GM23248 (cell line): ENCODE measurements around the gene GAB3. TPM values are rescaled to one million over a fixed set of nuclear protein-coding genes. Genes with fewer than 3 reads are reported as not detected.

Experiments
- DNase-seq: peaks from one replicate; pipeline ENCODE4 v3.0.0-alpha.2; 2015
- H2AFZ ChIP-seq: fragments of 200-600 bp; sonication (generic); 2 replicates; pipeline ENCODE4 v1.6.1; 2016; ENCODE audit warnings: antibody characterized with exemption
- H3F3A ChIP-seq: fragments of 200-600 bp; sonication (generic); 2 replicates; pipeline ENCODE4 v1.6.1; 2016; ENCODE audit warnings: mild to moderate bottlenecking, antibody characterized with exemption, mixed run types; ENCODE audit not compliant: insufficient read depth
- H3K27ac ChIP-seq: fragments of 200-600 bp; sonication (generic); 2 replicates; pipeline ENCODE4 v1.5.1; 2016; ENCODE audit warnings: mild to moderate bottlenecking
- H3K27me3 ChIP-seq: fragments of 200-600 bp; sonication (generic); replicated peaks from 2 replicates; pipeline ENCODE4 v1.6.1; 2016; ENCODE audit warnings: mild to moderate bottlenecking; ENCODE audit not compliant: insufficient read depth
- H3K36me3 ChIP-seq: fragments of 200-600 bp; sonication (generic); 2 replicates; pipeline ENCODE4 v1.6.1; 2016; ENCODE audit warnings: low read depth, mild to moderate bottlenecking
- H3K4me1 ChIP-seq: fragments of 200-600 bp; sonication (generic); 2 replicates; pipeline ENCODE4 v1.6.1; 2016; ENCODE audit warnings: mild to moderate bottlenecking; ENCODE audit not compliant: insufficient read depth
- H3K4me2 ChIP-seq: fragments of 200-600 bp; sonication (generic); one replicate; pipeline ENCODE4 v1.6.1; 2016; ENCODE audit warnings: mild to moderate bottlenecking; ENCODE audit not compliant: unreplicated experiment
- H3K4me3 ChIP-seq: fragments of 200-600 bp; sonication (generic); 2 replicates; pipeline ENCODE4 v1.5.1; 2016; ENCODE audit warnings: mild to moderate bottlenecking
- H3K79me2 ChIP-seq: fragments of 200-600 bp; sonication (generic); 2 replicates; pipeline ENCODE4 v1.6.1; 2016; ENCODE audit warnings: mild to moderate bottlenecking; ENCODE audit not compliant: insufficient read depth
- H3K9ac ChIP-seq: fragments of 200-600 bp; sonication (generic); 2 replicates; pipeline ENCODE4 v1.6.1; 2016; ENCODE audit warnings: mild to moderate bottlenecking
- H3K9me2 ChIP-seq: fragments of 200-600 bp; sonication (generic); 2 replicates; pipeline ENCODE4 v1.6.1; 2016; ENCODE audit warnings: mixed run types, mild to moderate bottlenecking, moderate library complexity; ENCODE audit not compliant: insufficient read depth
- H3K9me3 ChIP-seq: fragments of 200-600 bp; sonication (generic); one replicate; pipeline ENCODE4 v1.6.1; 2017; ENCODE audit warnings: low read depth
- H4K20me1 ChIP-seq: fragments of 200-600 bp; sonication (generic); 2 replicates; pipeline ENCODE4 v1.6.0; 2016; ENCODE audit not compliant: insufficient read depth
- EZH2 ChIP-seq: fragments of 200-600 bp; sonication (generic); IDR thresholded peaks from 2 replicates; pipeline ENCODE4 v1.6.1; 2018; ENCODE audit warnings: antibody characterized with exemption, mild to moderate bottlenecking; ENCODE audit not compliant: insufficient read depth, poor library complexity, severe bottlenecking
- EZH2phosphoT487 ChIP-seq: fragments of 200-600 bp; sonication (generic); IDR thresholded peaks from 2 replicates; pipeline ENCODE4 v1.6.1; 2018; ENCODE audit warnings: antibody characterized with exemption, moderate library complexity, mild to moderate bottlenecking, low read depth; ENCODE audit not compliant: insufficient read depth
- WGBS, 2 experiments: methylation state at CpG; one replicate each; pipeline ENCODE4 v1.1.6; 2015 to 2017; ENCODE audit warnings: low lambda C conversion rate in 2 of 2, low coverage in 1 of 2; ENCODE audit errors: missing lambda C conversion rate in 2 of 2; 5-methylcytosine and 5-hydroxymethylcytosine counted together
- in situ Hi-C: fragments of 300-500 bp; cut with MboI; formaldehyde crosslinking; loops from 2 replicates; pipeline ENCODE4 v1.15.0; 2020
- polyA plus RNA-seq: library from polyadenylated mRNA; unstranded; fragments of >200 nt; fragmentation: Nextera tagmentation; extraction: Ambion mirVana; gene quantifications from 2 replicates; pipeline ENCODE4 v1.2.1, GENCODE V29; 2016
- total RNA-seq: library from RNA; depleted of rRNA; stranded (reverse); fragments of >200 nt; shearing (Covaris generic); gene quantifications from 2 replicates; pipeline ENCODE4 v1.2.3, GENCODE V29; 2014

Gene GAB3
- total and polyA plus RNA-seq, 2 experiments from 2014 or later, result 0.76 to 1.0 TPM

GRCh38 chrX:154749856-154750255 is 1.0 kb downstream of the GAB3 start:
- Histone ChIP-seq H3K27ac (no peak overlapping the region), H3K4me3 (peak overlapping the region; percentile 68), H3K4me2 (peak overlapping the region; percentile 52), H3K9me2 (no peaks in the 10 kb centered on the region), H3K4me1 (no peaks in the 10 kb centered on the region), H3F3A (peaks cover 12% of the 10 kb centered on the region), H3K9me3 (no peaks in the 10 kb centered on the region), H3K36me3 (no peaks in the 10 kb centered on the region), H2AFZ (peak overlapping the region; percentile 76; the same call in 1 of the 2 replicates), H3K27me3 (no peaks in the 10 kb centered on the region), H3K9ac (no peak overlapping the region), H3K79me2 (no peaks in the 10 kb centered on the region), H4K20me1 (no peaks in the 10 kb centered on the region)
- DNase-seq, result peak; percentile 44
- in situ Hi-C loops, result no loop called here
- TF ChIP-seq EZH2, result no peak
- no peak for TF ChIP-seq EZH2phosphoT487
- WGBS, 2 experiments, result 7 to 14% methylated on average over 6 of the region's 6 CpGs

DNA sequence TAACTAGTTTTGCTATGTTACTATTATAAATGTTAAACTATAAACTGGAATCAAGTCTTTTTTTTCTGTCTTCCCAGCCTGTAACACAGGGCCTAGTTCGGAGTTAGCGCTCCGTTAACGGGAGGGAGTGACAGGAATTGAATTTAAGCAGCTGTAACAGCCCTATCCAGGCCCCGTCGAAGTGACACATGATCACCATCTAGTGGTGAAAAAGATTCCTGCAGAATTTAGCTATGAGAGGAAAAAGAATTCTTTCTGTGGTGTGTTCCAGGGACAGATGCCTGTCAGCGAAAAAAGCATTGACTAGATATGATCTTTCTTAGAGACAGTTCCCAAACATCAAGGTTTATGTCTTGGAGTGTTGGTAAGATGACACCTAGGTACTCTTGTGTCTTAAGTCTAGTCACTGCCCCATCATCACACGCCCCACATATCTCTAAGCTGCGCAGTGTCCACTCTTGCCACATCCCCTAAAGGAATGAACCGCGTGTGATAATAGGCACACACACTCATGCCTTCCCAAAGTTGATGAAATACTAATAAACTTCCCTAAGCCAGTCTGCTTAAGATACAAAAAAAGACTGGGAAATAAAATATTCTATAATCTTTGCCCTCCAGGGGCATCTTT is 2.1 kb downstream of the GAB3 start:
- H3K9ac ChIP-seq, result no peak overlapping the region
- no peaks in the 10 kb centered on the region for H3K79me2 ChIP-seq
- peaks cover 12% of the 10 kb centered on the region for H3F3A ChIP-seq
- H3K27me3 ChIP-seq, result no peaks in the 10 kb centered on the region
- no peak overlapping the region; the same call in 1 of the 2 replicates for H3K4me3 ChIP-seq
- 36 to 37% methylated on average over 11 of the region's 11 CpGs for WGBS, 2 experiments
- no peaks in the 10 kb centered on the region for H3K36me3 ChIP-seq
- H3K9me2 ChIP-seq, result no peaks in the 10 kb centered on the region
- H3K4me1 ChIP-seq, result no peaks in the 10 kb centered on the region
- in situ Hi-C loops, result no loop called here
- no peak for TF ChIP-seq EZH2phosphoT487
- TF ChIP-seq EZH2, result no peak
- peak; percentile 61 for DNase-seq
- H3K9me3 ChIP-seq, result no peaks in the 10 kb centered on the region
- no peak overlapping the region for H3K4me2 ChIP-seq
- no peak overlapping the region for H3K27ac ChIP-seq
- H2AFZ ChIP-seq, result peak overlapping the region; percentile 79
- H4K20me1 ChIP-seq, result no peaks in the 10 kb centered on the region

DNA sequence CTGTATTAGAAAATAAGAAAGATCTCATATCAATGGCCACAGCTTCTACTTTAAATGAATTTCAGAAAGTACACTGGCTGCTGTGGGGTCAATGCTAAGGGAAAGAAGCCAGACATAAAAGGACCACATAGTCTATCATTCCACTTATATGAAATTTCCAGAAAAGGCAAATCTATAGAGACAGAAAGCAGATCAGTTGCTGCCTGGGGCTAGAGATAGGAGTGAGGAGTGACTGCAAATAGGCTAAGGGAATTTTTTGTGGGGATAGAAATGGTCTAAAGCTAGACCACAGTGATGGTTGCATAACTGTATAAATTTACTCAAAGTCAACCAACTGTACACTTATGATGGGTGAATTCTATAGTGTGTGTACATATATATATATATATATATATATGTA is 8.3 kb downstream of the GAB3 start:
- no peak overlapping the region for H3K4me3 ChIP-seq
- H3K27ac ChIP-seq, result no peak overlapping the region
- in situ Hi-C loops, result no loop called here
- no peaks in the 10 kb centered on the region for H3K9me3 ChIP-seq
- H3K27me3 ChIP-seq, result no peaks in the 10 kb centered on the region
- no peaks in the 10 kb centered on the region for H4K20me1 ChIP-seq
- H3K36me3 ChIP-seq, result no peaks in the 10 kb centered on the region
- no peaks in the 10 kb centered on the region for H3K9me2 ChIP-seq
- H3F3A ChIP-seq, result peaks cover 11% of the 10 kb centered on the region
- TF ChIP-seq EZH2 (no peak), EZH2phosphoT487 (no peak)
- peaks cover 9% of the 10 kb centered on the region for H3K4me1 ChIP-seq
- H3K4me2 ChIP-seq, result no peak overlapping the region
- no peak overlapping the region for H3K9ac ChIP-seq
- H3K79me2 ChIP-seq, result no peaks in the 10 kb centered on the region
- no peak for DNase-seq
- no peak overlapping the region for H2AFZ ChIP-seq

DNA sequence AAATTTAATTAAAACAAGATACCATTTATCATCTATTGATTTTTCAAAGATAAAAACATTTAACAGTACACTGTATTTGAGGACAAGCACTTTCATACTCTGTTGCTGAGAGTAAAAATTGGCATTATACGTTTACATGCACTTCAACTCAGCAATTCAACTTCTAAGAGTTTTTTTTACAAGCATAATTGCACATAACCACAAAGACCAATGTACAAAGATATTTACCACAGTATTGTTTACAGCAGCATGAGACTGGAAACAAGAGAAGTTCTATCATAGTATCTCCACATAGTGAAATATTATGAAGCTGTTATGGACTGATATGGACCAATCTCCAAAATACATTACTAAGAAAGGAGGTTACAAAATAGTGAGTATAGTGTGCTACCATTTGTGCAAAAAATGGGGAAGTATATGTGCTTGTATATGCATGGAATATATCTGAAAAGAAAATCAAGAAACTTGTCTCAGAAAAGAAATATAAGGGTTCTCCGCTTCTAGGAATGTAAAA is 10.9 kb downstream of the GAB3 start:
- TF ChIP-seq EZH2, result no peak
- no peak for TF ChIP-seq EZH2phosphoT487
- Histone ChIP-seq H3K9me3 (no peaks in the 10 kb centered on the region), H3K4me2 (no peak overlapping the region), H3K36me3 (no peaks in the 10 kb centered on the region), H3F3A (peaks cover 24% of the 10 kb centered on the region), H2AFZ (no peak overlapping the region), H3K27ac (no peak overlapping the region), H3K9ac (no peak overlapping the region), H3K79me2 (no peaks in the 10 kb centered on the region), H3K4me3 (no peak overlapping the region), H3K27me3 (no peaks in the 10 kb centered on the region), H3K9me2 (no peaks in the 10 kb centered on the region), H3K4me1 (peaks cover 27% of the 10 kb centered on the region), H4K20me1 (no peaks in the 10 kb centered on the region)
- 93 to 100% methylated on average over 2 of the region's 2 CpGs for WGBS, 2 experiments
- in situ Hi-C loops, result no loop called here
- no peak for DNase-seq
